ENCODE results near the gene HDGFL1. TPM values are rescaled to one million over a fixed set of nuclear protein-coding genes. Genes with fewer than 3 reads are reported as not detected.

The HDGFL1 gene
- not detected in 2 replicates for total RNA-seq (2014; rRNA removed; shearing (Covaris generic))

DNA sequence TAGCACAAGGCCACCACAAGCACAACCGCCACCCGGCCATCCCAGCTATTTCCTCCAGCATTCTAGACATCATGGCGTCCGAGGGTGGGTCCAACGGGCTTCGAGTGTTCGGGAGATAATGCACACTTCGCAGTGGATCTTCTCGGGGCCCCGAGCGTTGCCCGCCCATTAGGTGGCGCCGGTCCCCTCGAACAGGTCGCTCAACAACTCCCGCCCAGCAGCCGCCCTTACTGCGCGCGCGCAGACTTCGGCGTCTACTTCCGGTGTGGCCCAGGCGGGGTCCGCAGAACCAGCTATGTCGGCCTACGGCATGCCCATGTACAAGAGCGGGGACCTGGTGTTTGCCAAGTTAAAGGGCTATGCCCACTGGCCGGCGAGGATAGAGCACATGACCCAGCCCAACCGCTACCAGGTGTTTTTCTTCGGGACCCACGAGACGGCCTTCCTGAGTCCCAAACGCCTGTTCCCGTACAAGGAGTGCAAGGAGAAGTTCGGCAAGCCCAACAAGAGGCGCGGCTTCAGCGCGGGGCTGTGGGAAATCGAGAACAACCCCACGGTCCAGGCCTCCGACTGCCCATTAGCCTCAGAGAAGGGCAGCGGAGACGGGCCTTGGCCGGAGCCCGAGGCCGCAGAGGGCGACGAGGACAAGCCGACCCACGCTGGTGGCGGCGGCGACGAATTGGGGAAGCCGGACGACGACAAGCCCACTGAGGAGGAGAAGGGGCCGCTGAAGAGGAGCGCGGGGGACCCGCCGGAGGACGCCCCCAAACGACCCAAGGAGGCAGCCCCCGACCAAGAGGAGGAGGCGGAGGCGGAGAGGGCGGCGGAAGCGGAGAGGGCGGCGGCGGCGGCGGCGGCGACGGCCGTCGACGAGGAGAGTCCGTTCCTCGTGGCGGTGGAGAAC is at the start of gene HDGFL1:
Gene HDGFL1, plus strand, starts transcription at position 286 of the 904 bp plus-strand sequence. Its CDS starts 10 bp downstream, at position 296.
- DNase-seq (ENCODE audit: low spot score) = no peak

DNA sequence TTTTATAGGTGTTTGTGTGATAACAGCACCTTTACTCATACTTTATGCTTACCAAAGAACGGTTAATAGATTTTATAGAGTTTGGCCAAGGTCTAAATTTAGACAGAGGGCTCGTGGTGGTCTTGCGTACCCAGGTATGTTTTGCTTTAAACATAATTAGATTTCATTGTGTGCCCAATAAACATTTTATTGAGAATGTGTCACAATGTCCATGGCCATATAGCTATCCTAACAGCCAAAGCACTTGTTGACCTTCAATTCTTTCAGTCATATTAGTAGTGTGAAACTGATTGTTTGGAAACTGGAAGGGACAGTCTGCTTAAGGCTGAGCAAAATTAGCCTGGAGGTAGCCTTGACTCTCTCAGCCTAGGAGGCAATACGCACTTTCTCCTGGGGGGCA is 48.3 kb upstream of the HDGFL1 start:
- DNase-seq (ENCODE audit: low spot score) = no peak

DNA sequence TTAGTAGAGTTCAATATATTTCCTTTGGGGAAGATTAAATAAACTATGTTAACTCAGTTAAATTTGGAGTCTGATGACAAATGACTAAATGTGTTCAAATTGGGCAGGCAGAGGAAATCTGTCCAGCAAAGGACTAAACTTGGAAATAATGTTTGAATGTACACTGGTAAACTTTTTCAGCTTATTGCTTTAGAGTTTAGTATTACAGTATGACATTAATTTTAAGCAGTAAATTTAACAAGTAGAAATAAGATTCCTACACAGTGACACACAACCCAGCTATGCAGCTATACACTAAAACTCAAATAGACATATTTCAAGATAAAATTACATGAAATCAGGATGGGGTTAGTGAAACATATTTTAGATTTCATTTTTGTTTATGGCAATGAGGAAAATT is 42.6 kb upstream of the HDGFL1 start:
- DNase-seq (ENCODE audit: low spot score) = no peak

DNA sequence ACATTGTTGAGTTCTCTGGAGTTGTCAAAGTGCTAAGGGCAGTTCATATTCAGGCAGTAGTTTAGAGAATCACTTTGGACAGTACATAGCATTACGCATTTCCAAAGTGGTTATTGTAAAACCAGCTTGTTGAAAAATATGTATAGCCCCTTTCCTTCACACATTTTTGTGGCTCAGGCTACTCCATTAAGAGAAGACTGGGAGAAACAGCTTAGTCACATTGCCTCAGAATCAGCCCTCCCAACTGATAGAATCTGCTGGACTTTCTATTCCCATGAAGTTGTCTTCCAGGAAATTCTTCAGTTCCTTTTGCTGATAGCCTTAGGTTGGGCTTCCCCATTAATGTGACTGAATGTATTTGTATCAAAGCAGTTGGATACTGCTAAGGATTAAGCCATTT is 39.5 kb upstream of the HDGFL1 start:
- DNase-seq (ENCODE audit: low spot score) = no peak

DNA sequence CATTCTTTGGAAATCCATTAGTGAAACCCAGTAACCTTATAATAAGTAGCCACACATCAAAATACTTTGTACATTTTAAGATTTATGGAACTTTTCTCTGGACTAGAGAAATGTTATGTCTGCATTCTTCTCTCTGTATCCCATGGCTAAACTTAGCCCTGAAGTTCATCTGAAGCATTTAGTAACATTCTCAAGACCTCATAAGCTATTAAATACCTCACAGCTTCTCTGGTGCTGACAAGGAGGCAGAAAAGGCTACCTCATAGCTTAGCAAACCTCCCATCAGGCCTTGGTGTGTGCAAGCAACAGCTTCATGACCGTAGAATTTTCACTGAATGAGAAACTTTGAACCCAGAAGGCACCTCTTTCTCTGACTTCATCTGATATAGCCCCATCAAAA is 38.9 kb upstream of the HDGFL1 start:
- DNase-seq (ENCODE audit: low spot score) = no peak

DNA sequence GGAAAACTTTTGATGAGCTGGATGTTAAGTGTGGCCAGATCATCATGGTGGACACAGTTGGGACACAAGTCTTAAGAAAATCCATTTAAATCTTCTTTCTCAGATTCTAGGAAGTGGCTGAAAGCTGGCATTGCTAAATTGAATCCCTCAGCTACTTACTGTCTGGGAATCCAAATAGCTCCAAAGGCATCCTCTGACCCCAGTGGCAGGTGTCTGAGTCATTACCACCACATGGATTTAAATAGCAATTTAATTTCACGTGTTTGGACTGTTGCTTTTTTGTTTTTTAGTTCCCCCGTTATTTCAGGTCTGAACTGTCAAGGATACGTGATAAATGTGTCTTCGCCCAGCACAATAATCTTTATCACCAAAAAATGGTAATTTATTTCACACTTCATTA is 33.2 kb upstream of the HDGFL1 start:
- DNase-seq (ENCODE audit: low spot score) = no peak

DNA sequence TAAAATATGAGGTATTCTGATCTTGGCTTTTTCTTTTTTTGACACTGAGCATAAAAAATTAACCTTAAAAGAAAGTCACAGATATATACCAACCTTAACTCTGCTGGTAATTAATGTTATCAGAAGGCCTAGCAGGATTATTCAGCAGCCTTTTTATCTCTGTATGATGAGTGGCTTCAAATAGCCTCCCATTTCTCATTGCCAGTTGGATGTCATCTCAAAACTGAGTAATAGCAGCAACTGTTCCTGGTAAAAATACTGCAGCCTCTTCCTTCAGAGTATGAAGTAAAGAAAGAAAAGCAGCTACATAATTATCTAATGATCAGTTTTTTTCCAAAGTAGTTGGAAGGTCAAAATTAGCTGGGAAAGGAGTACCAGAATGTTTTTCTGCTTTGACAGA is 24.9 kb upstream of the HDGFL1 start:
- no peak for DNase-seq (ENCODE audit: low spot score)

DNA sequence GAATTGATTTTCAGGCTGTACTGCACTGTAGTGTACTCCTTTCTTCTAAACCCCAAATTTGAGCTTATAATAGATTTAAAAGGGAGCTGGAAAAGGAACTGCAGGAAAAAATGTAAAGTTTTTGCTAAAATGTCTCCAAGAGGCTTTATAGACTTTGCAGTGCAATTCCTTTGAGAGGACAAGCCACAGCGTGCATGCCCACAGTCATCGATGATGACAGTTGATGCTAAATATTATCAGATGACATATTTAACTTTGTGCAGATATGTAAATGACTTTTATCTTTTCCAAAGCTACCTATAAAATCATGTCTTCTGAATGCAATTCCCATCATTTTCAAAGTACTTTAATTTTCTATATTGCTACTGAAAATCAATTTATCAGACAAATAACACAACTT is 24.3 kb upstream of the HDGFL1 start:
- no peak for DNase-seq (ENCODE audit: low spot score)

DNA sequence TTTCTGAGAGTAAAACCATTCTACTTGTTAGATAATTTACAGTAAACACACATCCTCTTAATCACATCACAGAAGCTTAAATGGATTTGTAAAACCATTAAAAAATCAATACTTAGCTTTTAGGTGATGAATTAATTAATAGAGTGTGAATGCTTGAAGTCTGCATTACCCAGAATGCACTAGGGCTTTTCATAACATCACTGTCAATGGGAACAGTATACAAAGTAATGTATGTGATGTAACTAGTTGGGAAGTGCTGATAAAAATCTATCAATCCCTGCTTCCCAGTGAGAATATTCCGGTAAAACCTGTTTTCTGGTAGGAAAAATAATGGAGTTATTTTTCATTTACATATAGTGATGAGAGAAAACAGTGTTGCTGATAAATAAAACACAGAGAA is 23.1 kb upstream of the HDGFL1 start:
- DNase-seq (ENCODE audit: low spot score) = no peak

DNA sequence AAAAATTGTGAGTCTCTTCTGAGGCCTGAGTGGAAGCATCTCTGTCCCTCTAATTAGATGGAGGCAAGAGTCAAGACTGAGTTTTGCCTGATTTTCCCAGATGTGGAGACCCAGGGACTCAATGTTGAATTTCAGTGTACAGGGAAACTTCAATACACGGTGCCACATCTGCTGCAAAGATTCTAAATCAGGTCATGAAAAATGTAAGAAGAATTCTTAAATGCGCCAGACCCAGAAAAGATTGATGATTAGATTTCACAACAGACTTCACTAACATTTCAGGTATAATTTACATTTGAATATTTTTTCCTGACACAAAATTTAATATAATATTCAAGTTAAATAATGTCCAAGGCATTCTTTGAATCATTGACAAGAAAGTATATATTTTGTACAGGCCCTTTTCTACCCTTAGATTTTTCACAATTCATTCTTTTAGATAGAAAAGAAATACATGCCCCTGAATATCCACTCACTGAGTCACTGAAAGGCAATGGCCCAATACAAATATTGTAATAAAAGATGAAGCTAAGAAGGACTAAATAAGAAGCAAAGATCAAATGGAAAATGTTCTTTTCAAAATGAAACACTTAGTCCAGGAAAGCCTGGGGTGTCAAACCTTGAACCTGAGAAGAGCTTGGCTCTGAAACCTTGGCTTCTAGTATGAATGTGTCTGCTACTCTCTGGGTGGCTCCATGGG is 18.2 kb upstream of the HDGFL1 start:
- DNase-seq (ENCODE audit: low spot score) = no peak

DNA sequence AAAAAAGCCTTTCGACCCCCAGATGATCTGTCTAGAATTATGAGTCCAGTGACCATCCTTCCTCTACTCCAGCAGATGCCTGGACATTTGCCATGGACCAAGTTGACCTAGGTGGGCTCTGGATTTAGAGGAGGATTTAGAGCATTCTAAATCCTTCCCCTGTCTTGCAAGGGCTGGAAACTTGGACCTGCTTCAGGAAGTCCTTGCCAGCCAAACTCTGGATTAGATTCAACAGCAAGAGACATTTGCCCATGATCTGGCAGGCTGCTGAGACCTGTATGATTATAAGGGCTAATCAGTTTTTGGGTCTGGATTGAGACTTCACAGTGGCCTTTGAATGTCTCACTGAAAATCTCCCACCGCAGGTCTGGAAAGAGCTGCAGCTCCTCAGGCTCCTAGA is 13.1 kb upstream of the HDGFL1 start:
- no peak for DNase-seq (ENCODE audit: low spot score)

DNA sequence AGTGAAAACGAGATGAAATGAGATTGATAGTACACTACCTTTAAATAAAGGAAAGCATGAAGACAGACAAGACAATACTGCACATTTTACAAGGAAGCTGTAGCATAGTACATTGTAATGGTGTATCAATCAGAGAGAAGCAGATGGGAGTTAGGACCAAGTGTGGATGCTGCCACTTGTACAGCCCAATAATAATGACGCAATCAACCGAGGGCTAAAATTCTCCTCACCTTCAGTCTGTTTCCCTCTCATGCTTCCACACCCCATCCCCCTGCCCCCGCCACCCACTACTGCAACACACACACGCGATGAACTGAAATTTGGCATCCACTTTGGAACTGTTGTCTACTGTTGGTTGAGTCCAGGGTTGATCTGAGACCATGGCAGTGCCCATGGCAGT is 12.4 kb upstream of the HDGFL1 start:
- no peak for DNase-seq (ENCODE audit: low spot score)

DNA sequence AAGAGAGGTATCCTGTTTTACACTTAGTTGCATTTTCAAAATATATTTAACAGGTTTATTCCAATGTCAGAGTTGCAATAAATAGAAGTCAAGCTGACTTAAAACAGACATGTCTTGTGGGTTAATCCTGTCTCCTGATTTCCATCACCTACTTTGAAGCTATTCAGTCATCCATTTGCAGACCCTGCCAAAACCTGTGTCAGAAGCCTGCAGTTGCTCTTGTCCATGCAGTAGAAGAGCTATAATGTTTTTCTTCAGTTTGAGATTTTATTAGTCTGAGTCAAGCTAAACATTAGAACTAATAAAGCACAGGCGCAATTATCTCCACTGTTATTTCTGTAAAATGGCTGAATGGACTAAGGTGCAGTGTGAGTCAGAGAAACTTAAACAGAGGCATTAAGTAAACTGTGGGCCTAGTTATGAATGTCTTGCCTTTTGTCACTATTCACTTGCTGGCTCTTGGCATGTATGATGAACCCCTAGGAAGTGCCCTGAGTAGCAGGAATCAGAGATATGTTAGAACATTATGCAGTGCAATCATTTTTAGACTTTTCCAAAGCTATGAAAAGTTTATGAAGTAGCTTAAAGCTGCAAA is 11.0 kb upstream of the HDGFL1 start:
- DNase-seq (ENCODE audit: low spot score) = no peak

DNA sequence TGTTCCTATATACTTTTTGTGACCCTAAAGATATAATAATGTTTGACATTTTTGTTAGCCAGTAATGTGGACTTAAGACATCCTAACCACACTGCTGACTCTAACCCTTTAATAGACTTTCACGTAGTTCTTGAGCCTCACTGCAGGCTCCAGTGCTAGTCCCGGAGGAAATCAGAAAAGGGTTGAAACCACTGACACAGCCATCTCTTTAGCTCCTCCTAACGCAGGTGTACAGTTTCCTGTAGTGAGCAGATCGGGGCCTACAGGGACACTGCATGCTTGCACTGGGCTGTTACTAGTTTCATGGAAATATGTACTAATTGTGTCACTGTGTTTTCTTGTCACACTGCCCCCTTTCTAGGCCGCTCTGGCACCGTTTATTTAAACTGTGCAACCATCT is 512 bp upstream of the HDGFL1 start:
- no peak for DNase-seq (ENCODE audit: low spot score)

DNA sequence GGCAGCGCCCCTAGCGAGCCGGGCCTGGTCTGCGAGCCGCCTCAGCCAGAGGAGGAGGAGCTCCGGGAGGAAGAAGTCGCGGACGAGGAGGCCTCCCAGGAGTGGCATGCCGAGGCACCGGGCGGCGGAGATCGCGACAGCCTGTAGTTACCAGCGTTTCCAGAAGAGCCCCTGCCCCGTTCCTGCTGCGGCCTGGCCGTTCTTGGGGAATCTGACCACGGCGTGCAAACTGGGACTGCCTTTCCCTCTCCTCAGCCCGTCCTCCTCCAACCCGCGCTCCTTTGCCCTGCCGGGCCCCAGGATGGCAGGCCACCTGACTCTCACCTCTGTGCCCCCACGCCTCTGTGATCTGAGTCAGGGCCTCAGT is 802 bp downstream of the HDGFL1 start:
- DNase-seq (ENCODE audit: low spot score) = no peak

DNA sequence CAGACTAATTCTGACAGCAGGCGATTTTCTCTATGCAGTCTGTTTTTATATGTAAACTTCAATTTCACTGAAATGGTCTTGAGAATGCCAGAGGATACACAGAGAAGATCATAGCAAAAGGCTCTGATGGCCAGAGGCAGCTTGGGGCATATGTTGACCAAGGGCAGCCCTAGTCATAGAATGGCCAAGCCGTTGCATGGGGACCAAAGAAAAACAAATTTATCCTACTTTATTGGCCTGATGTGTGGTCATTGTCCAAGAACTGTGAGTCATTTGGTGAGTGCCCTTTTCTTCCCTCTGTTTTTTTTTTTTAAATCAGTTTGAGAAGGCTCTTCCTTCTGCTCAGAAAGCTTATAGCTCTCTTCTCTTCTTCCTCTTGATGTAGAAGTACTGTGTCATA is 5.8 kb downstream of the HDGFL1 start:
- no peak for DNase-seq (ENCODE audit: low spot score)

DNA sequence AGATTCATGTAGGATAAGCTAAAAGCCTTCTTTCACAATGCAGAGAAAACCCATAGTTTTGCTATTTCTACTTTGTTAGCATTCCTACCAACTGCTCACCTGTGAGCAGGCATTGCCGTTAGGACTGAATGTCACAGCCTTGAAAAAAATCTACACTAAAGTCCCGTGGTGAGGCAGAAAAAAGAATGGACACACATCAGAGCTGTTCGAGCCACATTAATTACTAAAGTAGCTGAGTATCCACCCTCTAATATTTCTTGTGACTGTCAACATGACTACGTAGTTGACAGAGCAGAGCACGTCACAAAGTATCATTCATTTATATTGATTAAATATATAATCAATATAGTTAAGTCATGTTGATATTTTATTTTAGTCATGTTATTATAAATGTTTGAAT is 10.1 kb downstream of the HDGFL1 start:
- no peak for DNase-seq (ENCODE audit: low spot score)

DNA sequence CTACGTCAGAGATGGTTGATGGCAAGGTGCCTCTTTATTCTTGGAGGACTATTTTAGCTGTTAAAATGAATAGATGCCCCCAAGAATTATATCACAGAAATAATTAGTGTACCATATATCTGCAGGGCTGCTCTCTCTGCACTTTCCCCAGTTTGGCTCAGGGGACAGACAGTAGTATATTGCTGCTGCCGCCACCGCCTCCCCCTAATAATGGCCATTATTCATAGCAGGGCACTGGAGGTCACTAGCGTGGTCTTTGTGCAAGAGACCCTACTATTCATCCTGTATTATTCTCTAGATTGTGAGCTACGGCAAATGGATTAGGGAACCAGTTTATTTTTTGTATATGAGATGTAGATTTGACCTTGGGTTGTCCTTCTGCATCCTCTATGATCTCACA is 11.0 kb downstream of the HDGFL1 start:
- DNase-seq (ENCODE audit: low spot score) = no peak

DNA sequence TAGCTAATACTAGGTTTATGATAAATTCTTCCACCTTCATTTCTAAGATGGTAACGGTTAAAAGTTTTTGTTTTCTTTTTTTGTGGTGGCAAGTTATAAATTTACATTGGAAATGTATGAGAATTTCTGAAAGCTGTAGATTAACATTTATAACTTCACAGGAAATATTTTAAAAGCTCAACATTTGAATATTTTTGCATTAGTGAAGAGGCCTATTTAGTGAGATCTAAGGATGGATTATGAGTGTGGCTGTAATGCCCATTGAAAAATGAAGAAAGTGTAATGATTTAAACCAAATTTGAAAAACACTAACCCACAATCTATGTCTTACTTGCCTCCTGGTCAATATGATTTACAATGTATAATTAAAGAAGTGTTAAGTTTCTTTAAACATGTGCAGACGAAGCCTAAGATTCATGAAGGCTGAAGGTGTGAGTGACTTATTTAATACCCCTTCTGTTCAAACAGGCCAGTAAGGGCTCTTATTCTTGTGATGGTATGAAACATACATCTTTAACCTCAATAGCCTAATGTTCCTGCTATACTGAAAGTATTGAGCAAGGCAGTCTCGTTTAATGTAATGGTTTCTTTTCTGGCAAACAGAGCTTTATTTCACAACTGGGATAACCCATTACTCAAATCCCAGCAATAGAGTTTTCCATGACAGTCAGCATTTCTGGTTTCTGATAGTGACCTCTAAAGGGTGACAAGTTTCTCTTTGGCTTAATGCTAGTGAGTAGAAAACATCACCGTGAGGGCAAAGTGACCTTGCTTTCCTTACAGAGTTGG is 13.2 kb downstream of the HDGFL1 start:
- no peak for DNase-seq (ENCODE audit: low spot score)

DNA sequence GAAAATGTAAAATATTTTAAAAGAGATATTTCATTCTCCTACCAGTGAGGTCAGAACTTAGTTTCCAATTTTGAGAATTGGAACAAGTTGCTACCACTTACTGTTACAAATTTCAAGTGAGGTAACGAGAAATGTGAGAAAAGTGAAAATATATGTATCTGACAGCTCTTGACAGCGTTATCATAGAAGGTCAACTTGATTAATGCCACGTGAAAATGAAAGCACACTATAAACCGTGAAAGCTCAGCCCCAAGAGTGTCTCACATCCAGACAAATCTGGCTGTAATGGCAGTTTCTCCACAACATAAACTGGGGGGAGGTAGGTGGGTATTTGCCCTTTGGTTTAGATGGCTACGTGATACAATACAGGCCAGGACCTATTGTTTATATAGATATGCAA is 13.9 kb downstream of the HDGFL1 start:
- DNase-seq (ENCODE audit: low spot score) = no peak

DNA sequence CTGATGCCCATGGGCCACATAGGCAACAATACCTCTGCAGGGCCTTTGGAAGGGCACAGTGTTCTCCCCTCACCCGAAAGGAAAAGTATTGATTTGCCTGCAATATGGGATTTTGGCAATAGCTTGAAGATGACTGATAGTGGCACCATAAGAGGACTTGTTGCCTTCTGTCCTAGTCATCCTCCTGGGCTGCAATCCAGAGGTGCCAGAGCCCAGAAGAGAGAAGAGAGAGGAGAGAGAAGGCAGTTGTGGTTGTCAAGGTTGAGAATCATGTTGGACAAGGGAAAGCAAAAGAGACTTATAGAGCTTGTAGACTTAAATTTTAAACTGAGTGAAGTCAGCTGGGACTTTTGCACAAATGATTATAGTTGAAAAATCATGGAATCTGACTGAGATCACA is 14.6 kb downstream of the HDGFL1 start:
- DNase-seq (ENCODE audit: low spot score) = no peak

DNA sequence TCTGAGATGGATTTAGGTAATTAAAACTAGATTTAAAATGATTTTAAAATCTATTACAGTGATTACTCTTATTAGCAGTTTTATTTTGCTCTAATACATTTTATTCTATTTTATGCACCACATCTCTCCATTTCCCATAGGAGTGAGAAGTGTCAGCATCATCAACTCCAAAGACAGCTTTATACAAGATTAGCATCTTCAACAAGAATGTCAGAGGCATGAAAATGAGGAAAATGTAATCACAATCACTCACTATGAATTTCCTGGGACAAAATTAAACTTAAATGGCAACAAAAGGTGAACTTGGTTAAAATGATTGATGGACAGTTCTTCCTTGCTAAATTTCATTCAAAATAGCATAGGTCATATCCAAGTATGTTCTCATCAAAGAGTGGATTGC is 19.8 kb downstream of the HDGFL1 start:
- DNase-seq (ENCODE audit: low spot score) = no peak
